Left renal pelvis (tissue), 4 donors: ENCODE results near the gene TMEM120B. TPM values are rescaled to one million over a fixed set of nuclear protein-coding genes. Genes with fewer than 3 reads are reported as not detected.
"Not testable (repeated sequence)": the region's sequence is repeated elsewhere in the genome, so short reads cannot be mapped to it uniquely, and the experiment has no call there.

Experiments
- DNase-seq, 4 donors: peaks; one replicate each; pipeline ENCODE4 v3.0.0-alpha.2; 2013; ENCODE audit warnings: low read depth in 4 of 4, low spot score in 3 of 4
- polyA plus RNA-seq, 4 donors: library from polyadenylated mRNA; unstranded; fragments of 120-200 nt; gene quantifications; one replicate each; pipeline ENCODE4 v1.2.1, GENCODE V29; 2013; ENCODE audit not compliant: insufficient read length in 4 of 4

Gene TMEM120B
- polyA plus RNA-seq = 10 to 100 TPM in 3 of 4 donors, 1 to 10 TPM in 1; 7.9 to 13.6 (median 10.3) TPM

DNA sequence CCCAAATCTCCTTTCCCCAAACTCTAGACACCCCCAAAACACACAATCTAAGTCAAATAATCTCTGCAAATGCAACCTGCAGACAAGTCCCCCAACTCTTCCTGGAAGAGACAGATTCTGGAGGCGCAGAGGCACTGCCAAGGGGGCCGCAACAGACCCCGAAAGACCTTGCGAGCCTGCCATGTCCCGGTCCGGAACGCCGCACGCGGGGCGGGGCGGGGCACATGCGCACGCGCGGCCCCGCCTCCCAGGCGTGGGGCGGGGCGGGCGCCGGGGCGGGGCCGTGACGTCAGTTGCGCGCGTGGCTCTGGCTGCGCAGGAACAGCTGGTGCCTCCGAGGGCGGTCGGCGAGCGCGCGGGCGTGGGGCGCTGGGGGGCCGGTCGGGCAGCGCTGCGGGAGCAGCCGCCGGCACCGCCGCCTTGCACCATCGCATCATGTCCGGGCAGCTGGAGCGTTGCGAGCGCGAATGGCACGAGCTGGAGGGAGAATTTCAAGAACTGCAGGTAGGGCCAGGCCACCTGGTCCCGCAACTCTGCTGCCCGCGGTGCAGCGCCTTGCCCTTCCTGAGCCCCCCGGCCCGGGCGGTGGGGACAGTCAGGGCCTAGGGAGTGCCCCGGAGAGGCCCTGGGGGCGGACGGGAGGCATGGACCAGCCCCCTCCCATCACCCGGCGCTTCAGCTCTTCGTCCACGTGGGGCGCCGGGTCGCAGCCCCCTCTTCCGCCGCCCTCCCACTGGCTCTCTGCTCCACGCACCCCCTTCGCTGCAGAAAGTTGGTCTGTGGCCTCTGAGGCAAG, at the start of gene TMEM120B:
TSS of gene TMEM120B (plus strand) at position 292 of the 796 bp plus-strand sequence. CDS start at position 436, 144 bp downstream.
- peak in 3 of 4 donors; percentile 55 to 64 (median 60) for DNase-seq

DNA sequence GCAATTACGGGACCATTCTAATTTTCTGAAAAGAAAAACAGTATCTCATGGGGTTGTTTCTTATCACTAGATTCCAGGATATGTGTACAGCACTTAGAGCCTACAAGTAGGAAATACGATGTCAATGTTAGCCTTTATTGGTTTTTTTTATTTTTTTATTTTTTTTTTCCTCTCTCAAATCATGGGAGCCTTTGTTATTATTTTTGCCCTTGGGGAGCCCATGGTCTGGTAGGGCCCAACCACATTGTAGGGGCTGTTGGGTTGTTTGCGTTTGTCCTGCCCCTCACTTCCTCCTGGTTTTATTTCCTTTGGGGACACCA, 49.0 kb upstream of the TMEM120B start:
- no peak for DNase-seq

DNA sequence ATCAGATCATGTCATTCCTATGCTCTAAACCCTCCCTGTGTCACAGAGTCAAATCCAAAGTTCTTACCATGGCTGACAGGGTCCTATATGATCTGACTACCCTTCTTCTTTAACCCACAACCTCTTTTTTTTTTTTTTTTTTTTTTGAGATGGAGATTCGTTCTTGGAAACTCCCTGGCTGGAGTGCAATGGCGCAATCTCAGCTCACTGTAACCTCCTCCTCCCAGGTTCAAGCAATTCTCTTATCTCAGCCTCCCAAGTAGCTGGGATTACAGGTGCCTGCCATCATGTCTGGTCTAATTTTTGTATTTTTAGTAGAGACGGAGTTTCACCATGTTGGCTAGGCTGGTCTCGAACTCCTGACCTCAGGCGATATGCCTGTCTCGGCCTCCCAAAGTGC, 45.7 kb upstream of the TMEM120B start:
- not testable (repeated sequence) for DNase-seq

DNA sequence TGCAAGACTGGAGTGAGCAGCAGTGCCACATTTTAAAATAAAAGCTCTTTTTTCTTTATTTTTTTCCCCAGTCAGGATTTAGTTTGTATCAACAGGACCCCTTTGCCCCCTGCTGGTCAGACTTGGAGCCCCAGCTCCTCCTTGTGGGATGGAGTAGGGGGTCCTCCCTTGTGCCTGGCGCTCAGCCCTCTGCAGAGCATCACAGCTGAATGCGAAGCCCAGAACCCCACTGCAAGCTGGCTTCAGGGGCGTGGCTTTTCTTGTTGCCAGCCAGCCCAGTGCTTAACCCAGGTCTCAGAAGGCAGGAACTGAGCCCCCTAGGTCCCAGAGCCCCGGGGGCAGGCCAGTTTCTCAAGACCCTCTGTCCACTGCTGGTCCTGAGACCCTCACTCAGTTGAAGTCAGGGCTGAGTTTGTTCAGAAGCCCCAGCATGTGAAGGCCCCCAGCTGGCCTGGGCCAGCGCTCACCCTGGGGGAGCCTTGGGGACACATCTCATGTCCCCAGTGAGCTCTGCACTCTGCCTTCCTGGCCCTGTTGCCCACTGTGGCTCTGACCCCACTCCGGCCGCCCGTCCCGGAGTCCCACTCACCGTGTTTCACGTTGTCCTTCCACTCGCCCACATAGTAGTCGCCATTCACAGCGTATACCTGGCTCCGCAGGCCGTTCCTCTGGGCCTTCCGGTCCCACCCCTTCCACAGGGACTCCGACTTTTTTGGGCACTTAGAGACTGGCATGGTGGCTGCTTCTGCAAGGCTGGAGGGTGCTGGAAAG, 43.6 kb upstream of the TMEM120B start:
- DNase-seq = no peak

DNA sequence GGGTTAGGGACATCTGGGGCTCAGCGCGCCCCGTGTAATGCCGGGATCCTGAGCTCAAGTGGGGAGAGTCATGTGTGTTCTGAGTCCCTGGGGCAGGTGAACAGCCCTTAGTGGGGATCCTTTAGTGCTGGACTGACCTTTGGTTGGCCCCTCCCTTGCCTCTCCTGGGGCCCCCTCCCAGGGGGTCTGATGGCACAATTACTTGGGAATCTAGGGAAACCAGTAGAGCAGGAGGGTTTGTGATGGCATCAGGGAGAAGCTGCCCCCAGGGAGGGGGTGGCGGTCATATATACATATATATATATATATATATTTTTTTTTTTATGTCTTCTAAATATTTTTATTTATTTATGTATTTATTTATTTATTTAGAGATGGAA, 43.0 kb upstream of the TMEM120B start, which contains the start of gene MORN3:
TSS of gene MORN3 (minus strand) at position 134 of the 380 bp plus-strand sequence. CDS start 171 bp downstream, outside the sequence.
- no peak for DNase-seq

GRCh38 chr12:121673013-121673511, 39.5 kb upstream of the TMEM120B start:
- DNase-seq = no peak

- no peak for DNase-seq
Observed at GRCh38 chr12:121676190-121676589, 36.4 kb upstream of the TMEM120B start.

DNA sequence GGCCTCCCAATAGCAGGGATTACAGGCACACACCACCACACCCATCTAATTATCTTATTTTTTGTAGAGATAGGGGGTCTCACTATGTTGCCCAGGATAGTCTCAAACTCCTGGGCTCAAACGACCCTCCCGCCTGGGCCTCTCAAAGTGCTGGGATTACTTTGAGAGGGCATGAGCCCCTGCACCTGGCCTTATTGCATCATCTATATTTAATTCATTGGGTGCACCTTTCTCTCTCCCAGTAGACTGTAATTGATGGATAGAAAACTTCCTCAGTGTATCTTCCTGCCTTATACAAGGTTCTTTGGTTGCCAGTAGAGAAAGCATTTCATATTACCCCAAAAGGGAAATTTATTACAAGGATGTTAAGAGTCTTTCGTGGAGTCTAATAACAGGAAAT, 34.2 kb upstream of the TMEM120B start:
- no peak for DNase-seq

DNA sequence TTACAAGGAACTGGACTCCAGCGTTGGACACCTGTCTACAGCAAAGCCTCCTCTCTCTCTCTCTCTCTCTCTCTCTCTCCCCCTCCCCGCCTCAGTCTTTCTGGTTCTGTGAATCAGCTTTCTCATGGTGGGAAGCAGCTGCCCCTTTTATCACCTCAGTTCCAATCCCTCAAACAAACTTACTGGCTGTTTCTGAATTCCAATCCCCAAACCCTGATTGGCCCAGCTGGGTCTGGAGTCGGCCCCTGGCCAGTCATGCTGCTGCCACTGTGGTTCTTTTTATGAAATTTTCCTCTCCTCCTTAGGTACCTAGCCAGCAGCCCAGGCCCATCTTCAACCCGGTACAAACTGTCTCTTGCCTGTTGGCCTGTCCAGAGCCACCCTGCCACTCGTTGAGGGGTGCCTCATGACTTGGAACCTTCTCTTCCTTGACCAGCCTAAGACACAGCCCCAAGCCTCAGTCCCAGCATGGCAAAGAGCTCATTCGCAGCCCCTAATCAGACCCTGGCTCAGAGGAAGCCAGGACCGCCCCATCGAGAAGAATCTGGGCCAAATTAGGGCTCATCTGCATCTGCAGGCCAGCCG, 33.7 kb upstream of the TMEM120B start:
- DNase-seq = no peak

GRCh38 chr12:121679661-121680197, 32.8 kb upstream of the TMEM120B start:
- not testable (repeated sequence) for DNase-seq

DNA sequence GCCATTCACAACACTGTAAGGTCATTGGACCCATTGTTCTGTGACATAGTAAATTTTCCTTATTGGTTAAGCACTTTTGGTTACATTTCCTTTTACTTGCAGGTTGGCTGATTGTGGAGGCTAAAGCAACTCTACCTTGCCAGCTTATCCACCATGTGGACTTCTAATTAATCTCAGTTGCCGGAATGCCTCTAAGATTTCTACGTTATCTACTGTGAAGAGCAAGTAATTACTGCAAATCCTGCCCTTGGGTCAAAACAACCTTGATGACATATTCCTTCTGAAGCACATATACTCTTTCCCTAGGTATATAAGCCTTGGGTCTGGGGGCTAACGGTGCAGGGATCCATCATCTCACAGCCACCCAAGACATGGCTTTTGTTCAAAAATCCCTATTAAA, 23.6 kb upstream of the TMEM120B start:
- DNase-seq = no peak

DNA sequence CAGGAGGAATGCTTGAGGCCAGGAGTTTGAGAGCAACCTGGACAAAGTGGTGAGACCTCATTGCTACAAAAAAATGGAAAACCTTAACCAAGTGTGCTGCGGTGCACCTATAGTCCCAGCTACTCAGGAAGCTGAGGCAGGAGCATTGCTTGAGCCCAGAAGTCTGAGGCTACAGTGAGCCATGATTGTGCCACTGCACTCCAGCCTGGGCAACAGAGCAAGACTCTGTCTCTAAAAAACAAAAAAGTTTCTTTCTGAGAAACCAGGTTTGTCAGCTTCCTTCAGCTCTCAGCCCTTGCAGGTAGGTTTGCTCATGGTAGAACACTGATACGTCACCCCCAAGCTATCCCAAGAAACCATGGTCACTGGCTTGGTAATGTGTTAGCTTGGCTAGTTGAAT, 23.1 kb upstream of the TMEM120B start:
- no peak for DNase-seq

DNA sequence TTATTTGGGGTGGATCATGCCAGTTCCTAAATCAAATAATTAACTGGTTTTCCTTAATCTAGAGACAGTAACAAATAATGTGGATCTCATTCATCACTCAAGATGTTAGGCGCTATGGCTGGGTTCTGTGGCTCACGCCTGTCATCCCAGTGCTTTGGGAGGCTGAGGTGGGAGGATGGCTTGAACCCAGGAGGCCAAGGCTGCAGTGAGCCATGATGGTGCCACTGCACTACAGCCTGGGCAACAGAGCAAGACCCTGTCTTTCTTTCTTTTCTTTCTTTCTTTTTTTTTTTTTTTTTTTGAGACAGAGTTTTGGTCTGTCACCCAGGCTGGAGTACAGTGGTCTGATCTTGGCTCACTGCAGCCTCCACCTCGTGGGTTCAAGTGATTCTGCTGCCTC, 19.8 kb upstream of the TMEM120B start:
- DNase-seq = not testable (repeated sequence)

DNA sequence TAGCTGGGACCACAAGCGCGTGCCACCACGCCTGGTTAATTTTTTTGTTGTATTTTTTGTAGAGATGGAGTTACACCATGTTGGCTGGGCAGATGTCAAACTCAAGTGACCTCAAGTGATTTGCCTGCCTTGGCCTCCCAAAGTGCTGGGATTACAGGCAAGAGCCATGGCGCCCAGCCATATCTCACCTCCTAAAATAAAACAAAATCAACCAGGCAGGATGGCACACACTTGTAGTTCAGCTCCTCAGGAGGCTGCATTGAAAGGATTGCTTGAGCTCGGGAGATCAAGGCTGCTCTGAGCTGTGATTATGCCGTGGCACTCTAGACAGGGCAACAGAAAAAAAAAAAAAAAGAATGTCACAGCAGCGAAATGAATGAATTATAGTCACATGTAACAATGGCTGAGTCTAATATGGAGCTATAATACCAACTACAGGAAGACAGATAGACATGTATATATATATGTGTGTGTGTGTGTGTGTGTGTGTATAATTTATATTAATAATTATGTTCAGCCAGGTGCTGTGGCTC, 19.3 kb upstream of the TMEM120B start:
- no peak for DNase-seq

DNA sequence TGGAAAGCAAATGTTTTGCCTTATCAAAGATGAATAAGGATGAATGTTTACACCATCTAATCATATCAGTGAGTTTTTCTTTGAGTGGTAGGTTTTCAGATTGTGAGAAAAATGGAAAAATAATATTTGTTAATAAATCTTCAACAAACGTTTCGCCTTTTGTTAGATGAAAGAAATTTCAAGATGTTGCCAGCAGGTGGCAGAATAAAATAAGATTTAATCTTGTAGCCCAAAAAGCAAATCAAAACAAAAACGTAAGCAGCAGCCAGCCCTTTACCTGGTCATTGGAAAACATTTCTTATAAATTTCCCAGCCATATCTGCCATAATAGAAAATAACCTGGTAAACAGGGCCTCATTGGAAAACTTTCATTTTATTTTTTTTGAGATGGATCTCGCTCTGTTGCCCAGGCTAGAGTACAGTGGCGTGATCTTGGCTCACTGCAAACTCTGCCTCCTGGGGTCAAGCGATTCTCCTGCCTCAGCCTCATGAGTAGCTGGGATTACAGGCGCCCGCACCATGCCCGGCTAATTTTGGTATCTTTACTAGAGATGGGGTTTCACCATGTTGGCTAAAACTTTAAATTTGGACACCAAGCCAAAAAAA, 15.4 kb upstream of the TMEM120B start:
- DNase-seq = no peak

DNA sequence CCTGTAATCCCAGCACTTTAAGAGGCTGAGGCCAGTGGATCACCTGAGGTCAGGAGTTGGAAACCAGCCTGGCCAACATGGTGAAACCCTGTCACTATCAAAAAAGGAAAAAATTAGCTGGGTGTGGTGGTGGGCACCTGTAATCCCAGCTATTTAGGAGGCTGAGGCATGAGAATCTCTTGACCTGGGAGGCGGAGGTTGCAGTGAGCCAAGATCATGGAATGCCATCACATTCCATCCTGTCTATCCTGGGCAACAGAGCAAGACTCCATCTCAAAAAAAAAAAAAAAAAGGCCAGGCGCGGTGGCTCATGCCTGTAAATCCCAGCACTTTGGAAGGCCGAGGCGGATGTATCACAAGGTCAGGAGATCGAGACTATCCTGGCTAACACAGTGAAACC, 14.7 kb upstream of the TMEM120B start:
- not testable (repeated sequence) for DNase-seq

DNA sequence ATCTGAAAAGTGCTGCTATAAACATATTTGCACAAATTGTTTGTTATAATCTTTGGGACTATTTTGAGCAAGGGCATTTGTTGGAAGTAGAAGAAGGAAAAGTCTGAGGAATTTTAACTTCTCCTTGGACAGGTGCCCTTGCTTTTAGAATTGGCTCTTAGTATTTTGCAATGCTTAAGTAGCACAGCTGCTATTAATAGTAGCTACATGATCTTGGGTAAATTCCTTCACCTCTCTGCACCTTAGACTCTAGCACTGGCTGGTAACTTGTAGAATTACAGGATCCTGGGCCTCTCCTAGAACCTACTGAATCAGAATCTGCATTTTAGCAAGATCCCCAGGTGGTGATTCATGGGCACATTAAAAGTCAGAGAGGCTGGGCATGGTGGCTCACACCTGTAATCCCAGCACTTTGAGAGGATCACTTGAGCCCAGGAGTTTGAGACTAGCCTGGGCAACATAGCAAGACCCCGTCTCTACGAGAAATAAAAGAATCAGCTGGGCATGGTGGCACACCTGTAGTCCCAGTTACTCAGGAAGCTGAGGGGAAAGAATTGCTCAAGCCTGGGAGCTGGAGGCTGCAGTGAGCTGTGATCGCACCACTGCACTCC, 10.8 kb upstream of the TMEM120B start:
- no peak for DNase-seq

- DNase-seq = no peak
Observed at GRCh38 chr12:121702944-121703343, 9.6 kb upstream of the TMEM120B start.

DNA sequence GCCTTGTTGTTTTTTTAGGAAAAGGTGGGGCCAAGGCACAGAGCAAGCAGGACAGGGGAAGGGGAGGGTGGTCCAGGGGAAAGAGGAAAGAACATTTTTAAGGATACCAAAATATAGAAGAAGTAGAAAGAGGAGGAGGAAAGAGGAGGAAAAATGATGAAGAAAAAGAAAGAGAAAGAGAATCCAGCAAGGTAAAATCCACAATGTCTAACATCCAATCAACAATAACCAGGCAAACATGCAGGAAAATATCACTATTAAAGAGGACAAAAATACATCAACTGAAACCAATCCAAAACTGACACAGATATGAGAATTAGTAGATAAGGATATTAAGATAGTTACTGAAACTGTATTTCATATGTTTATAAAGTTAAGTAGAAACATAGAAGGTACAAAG, 7.0 kb upstream of the TMEM120B start:
- DNase-seq = no peak
